GM23248 (cell line): ENCODE results near the gene MICAL1. TPM values are rescaled to one million over a fixed set of nuclear protein-coding genes. Genes with fewer than 3 reads are reported as not detected.
A peak's percentile ranks its signal among the peaks of the same experiment; 100 is the strongest.

Experiments
- DNase-seq: peaks from one replicate; pipeline ENCODE4 v3.0.0-alpha.2; 2015
- H2AFZ ChIP-seq: fragments of 200-600 bp; sonication (generic); 2 replicates; pipeline ENCODE4 v1.6.1; 2016; ENCODE audit warnings: antibody characterized with exemption
- H3F3A ChIP-seq: fragments of 200-600 bp; sonication (generic); 2 replicates; pipeline ENCODE4 v1.6.1; 2016; ENCODE audit warnings: mild to moderate bottlenecking, antibody characterized with exemption, mixed run types; ENCODE audit not compliant: insufficient read depth
- H3K27ac ChIP-seq: fragments of 200-600 bp; sonication (generic); 2 replicates; pipeline ENCODE4 v1.5.1; 2016; ENCODE audit warnings: mild to moderate bottlenecking
- H3K27me3 ChIP-seq: fragments of 200-600 bp; sonication (generic); replicated peaks from 2 replicates; pipeline ENCODE4 v1.6.1; 2016; ENCODE audit warnings: mild to moderate bottlenecking; ENCODE audit not compliant: insufficient read depth
- H3K36me3 ChIP-seq: fragments of 200-600 bp; sonication (generic); 2 replicates; pipeline ENCODE4 v1.6.1; 2016; ENCODE audit warnings: low read depth, mild to moderate bottlenecking
- H3K4me1 ChIP-seq: fragments of 200-600 bp; sonication (generic); 2 replicates; pipeline ENCODE4 v1.6.1; 2016; ENCODE audit warnings: mild to moderate bottlenecking; ENCODE audit not compliant: insufficient read depth
- H3K4me2 ChIP-seq: fragments of 200-600 bp; sonication (generic); one replicate; pipeline ENCODE4 v1.6.1; 2016; ENCODE audit warnings: mild to moderate bottlenecking; ENCODE audit not compliant: unreplicated experiment
- H3K4me3 ChIP-seq: fragments of 200-600 bp; sonication (generic); 2 replicates; pipeline ENCODE4 v1.5.1; 2016; ENCODE audit warnings: mild to moderate bottlenecking
- H3K79me2 ChIP-seq: fragments of 200-600 bp; sonication (generic); 2 replicates; pipeline ENCODE4 v1.6.1; 2016; ENCODE audit warnings: mild to moderate bottlenecking; ENCODE audit not compliant: insufficient read depth
- H3K9ac ChIP-seq: fragments of 200-600 bp; sonication (generic); 2 replicates; pipeline ENCODE4 v1.6.1; 2016; ENCODE audit warnings: mild to moderate bottlenecking
- H3K9me2 ChIP-seq: fragments of 200-600 bp; sonication (generic); 2 replicates; pipeline ENCODE4 v1.6.1; 2016; ENCODE audit warnings: mixed run types, mild to moderate bottlenecking, moderate library complexity; ENCODE audit not compliant: insufficient read depth
- H3K9me3 ChIP-seq: fragments of 200-600 bp; sonication (generic); one replicate; pipeline ENCODE4 v1.6.1; 2017; ENCODE audit warnings: low read depth
- H4K20me1 ChIP-seq: fragments of 200-600 bp; sonication (generic); 2 replicates; pipeline ENCODE4 v1.6.0; 2016; ENCODE audit not compliant: insufficient read depth
- EZH2 ChIP-seq: fragments of 200-600 bp; sonication (generic); IDR thresholded peaks from 2 replicates; pipeline ENCODE4 v1.6.1; 2018; ENCODE audit warnings: antibody characterized with exemption, mild to moderate bottlenecking; ENCODE audit not compliant: insufficient read depth, poor library complexity, severe bottlenecking
- EZH2phosphoT487 ChIP-seq: fragments of 200-600 bp; sonication (generic); IDR thresholded peaks from 2 replicates; pipeline ENCODE4 v1.6.1; 2018; ENCODE audit warnings: antibody characterized with exemption, moderate library complexity, mild to moderate bottlenecking, low read depth; ENCODE audit not compliant: insufficient read depth
- WGBS, 2 experiments: methylation state at CpG; one replicate each; pipeline ENCODE4 v1.1.6; 2015 to 2017; ENCODE audit warnings: low lambda C conversion rate in 2 of 2, low coverage in 1 of 2; ENCODE audit errors: missing lambda C conversion rate in 2 of 2; 5-methylcytosine and 5-hydroxymethylcytosine counted together
- in situ Hi-C: fragments of 300-500 bp; cut with MboI; formaldehyde crosslinking; loops from 2 replicates; pipeline ENCODE4 v1.15.0; 2020
- polyA plus RNA-seq: library from polyadenylated mRNA; unstranded; fragments of >200 nt; fragmentation: Nextera tagmentation; extraction: Ambion mirVana; gene quantifications from 2 replicates; pipeline ENCODE4 v1.2.1, GENCODE V29; 2016
- total RNA-seq: library from RNA; depleted of rRNA; stranded (reverse); fragments of >200 nt; shearing (Covaris generic); gene quantifications from 2 replicates; pipeline ENCODE4 v1.2.3, GENCODE V29; 2014; rRNA removed

Gene MICAL1, protein sequence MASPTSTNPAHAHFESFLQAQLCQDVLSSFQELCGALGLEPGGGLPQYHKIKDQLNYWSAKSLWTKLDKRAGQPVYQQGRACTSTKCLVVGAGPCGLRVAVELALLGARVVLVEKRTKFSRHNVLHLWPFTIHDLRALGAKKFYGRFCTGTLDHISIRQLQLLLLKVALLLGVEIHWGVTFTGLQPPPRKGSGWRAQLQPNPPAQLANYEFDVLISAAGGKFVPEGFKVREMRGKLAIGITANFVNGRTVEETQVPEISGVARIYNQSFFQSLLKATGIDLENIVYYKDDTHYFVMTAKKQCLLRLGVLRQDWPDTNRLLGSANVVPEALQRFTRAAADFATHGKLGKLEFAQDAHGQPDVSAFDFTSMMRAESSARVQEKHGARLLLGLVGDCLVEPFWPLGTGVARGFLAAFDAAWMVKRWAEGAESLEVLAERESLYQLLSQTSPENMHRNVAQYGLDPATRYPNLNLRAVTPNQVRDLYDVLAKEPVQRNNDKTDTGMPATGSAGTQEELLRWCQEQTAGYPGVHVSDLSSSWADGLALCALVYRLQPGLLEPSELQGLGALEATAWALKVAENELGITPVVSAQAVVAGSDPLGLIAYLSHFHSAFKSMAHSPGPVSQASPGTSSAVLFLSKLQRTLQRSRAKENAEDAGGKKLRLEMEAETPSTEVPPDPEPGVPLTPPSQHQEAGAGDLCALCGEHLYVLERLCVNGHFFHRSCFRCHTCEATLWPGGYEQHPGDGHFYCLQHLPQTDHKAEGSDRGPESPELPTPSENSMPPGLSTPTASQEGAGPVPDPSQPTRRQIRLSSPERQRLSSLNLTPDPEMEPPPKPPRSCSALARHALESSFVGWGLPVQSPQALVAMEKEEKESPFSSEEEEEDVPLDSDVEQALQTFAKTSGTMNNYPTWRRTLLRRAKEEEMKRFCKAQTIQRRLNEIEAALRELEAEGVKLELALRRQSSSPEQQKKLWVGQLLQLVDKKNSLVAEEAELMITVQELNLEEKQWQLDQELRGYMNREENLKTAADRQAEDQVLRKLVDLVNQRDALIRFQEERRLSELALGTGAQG
- total RNA-seq = 57.8 and 60.6 TPM in 2 replicates
- 25.3 and 26.1 TPM in 2 replicates for polyA plus RNA-seq

- Histone ChIP-seq H3F3A (peaks cover 18% of the 10 kb centered on the region), H3K4me1 (peaks cover 21% of the 10 kb centered on the region), H3K9ac (peak within 1 kb of the TSS; percentile 91), H2AFZ (peak within 1 kb of the TSS; percentile 82), H3K27ac (peak within 1 kb of the TSS; percentile 93), H3K9me3 (no peaks in the 10 kb centered on the region), H4K20me1 (no peaks in the 10 kb centered on the region), H3K4me3 (peak within 1 kb of the TSS; percentile 83), H3K4me2 (peak within 1 kb of the TSS; percentile 96), H3K27me3 (no peaks in the 10 kb centered on the region), H3K36me3 (peaks cover 7% of the 10 kb centered on the region; the same call in 1 of the 2 replicates), H3K9me2 (no peaks in the 10 kb centered on the region), H3K79me2 (peaks cover 18% of the 10 kb centered on the region; the same call in 1 of the 2 replicates)
- DNase-seq = peak; percentile 86
- WGBS, 2 experiments = 0% methylated on average over 25 to 38 of the region's 70 CpGs
- in situ Hi-C loops = no loop called here
- TF ChIP-seq EZH2 (no peak), EZH2phosphoT487 (no peak)
Observed at GRCh38 chr6:109455437-109456110, at the start of gene MICAL1. Gene MICAL1, minus strand, starts transcription at chr6:109455772. Its CDS starts 1,576 bp downstream, at chr6:109454196.

DNA sequence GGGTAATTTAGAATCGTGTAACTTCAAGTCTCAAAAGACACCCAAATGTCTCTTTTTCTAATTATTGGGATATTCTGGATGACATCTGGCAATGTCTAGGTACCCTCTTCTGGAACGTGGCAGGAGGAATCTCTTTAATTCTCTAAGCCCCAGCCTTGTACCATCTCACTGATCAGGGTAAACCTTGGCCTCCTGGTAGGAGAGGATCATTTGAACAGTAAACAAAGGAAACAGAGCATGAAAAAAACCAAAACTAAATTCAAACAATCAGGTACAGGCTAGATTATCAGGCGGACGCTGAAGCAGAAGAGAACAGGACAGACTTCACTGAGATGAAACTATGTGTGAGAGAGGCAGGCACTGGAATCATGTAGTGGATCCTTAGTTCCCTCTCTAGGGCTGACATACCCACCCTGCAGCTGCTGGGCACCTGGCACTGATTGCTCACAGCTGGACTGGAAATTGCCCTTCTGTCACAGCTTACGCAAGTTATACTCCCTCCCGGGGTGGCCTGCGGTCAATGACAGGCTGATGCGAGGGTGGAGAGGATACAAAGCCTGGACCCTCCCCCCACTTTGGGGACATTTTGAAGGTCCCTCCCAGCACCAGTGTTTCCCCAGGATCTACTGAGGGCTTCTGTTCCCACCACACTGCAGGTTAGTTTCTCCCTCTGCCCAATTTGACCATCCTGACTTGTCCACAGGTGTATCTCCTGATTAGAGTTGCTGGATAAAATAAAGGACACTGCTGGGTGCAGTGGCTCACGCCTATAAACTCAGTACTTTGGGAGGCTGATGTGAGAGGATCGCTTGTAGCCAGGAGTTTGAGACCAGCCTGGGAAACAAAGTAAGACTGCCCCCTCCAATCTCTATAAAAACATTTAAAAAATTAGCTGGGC is 48.0 kb upstream of the MICAL1 start:
- H3K27ac ChIP-seq = no peak overlapping the region

GRCh38 chr6:109498936-109499335 is 43.4 kb upstream of the MICAL1 start:
- in situ Hi-C loops = no loop called here
- H4K20me1 ChIP-seq = no peaks in the 10 kb centered on the region
- H3K27ac ChIP-seq = no peak overlapping the region
- H3K9ac ChIP-seq = no peak overlapping the region
- no peaks in the 10 kb centered on the region for H3K4me1 ChIP-seq
- H3K36me3 ChIP-seq = no peaks in the 10 kb centered on the region
- H3F3A ChIP-seq = no peaks in the 10 kb centered on the region
- no peak overlapping the region for H3K4me3 ChIP-seq
- H3K79me2 ChIP-seq = no peaks in the 10 kb centered on the region
- TF ChIP-seq EZH2phosphoT487 (no peak), EZH2 (no peak)
- no peaks in the 10 kb centered on the region for H3K9me2 ChIP-seq
- H2AFZ ChIP-seq = no peak overlapping the region
- no peak for DNase-seq
- H3K27me3 ChIP-seq = no peaks in the 10 kb centered on the region
- 82 to 85% methylated on average over 2 of the region's 2 CpGs for WGBS, 2 experiments
- H3K4me2 ChIP-seq = no peak overlapping the region
- no peaks in the 10 kb centered on the region for H3K9me3 ChIP-seq

More for the DNA sequence above, 48.0 kb upstream of the MICAL1 start:
- Histone ChIP-seq H3K9me2 (no peaks in the 10 kb centered on the region), H3K4me3 (no peak overlapping the region), H3K9me3 (no peaks in the 10 kb centered on the region), H3K4me2 (no peak overlapping the region), H3K9ac (no peak overlapping the region), H2AFZ (no peak overlapping the region), H3K36me3 (no peaks in the 10 kb centered on the region), H3F3A (no peaks in the 10 kb centered on the region), H4K20me1 (no peaks in the 10 kb centered on the region), H3K4me1 (peaks cover 8% of the 10 kb centered on the region; the same call in 1 of the 2 replicates), H3K27me3 (no peaks in the 10 kb centered on the region), H3K79me2 (no peaks in the 10 kb centered on the region)
- in situ Hi-C loops = no loop called here
- no peak for DNase-seq
- TF ChIP-seq EZH2 (no peak), EZH2phosphoT487 (no peak)
- WGBS, 2 experiments = 48 to 50% methylated on average over 10 of the region's 10 CpGs
